A673 (cell line): ENCODE results near the gene KHNYN. TPM values are rescaled to one million over a fixed set of nuclear protein-coding genes. Genes with fewer than 3 reads are reported as not detected.

Experiments used
- BruUV-seq: library from RNA; stranded (reverse); fragments of 400-500 nt; replicated peaks from 2 replicates; lab custom pipeline; 2021; lab: Mats Ljungman, UMichigan
- CTCF ChIA-PET: fragments of 300-600 bp; sonication (Branson Sonifier 250); formaldehyde crosslinking; loops from one replicate; lab custom pipeline; 2022; ENCODE audit warnings: antibody characterized with exemption; lab: Charles Lee
- POLR2A ChIA-PET: fragments of 300-600 bp; sonication (Branson Sonifier 250); formaldehyde crosslinking; loops from one replicate; lab custom pipeline; 2022; ENCODE audit warnings: antibody characterized with exemption; ENCODE audit not compliant: low non-redundant PET; lab: Charles Lee
- DNase-seq: peaks from one replicate; pipeline ENCODE4 v3.0.0-alpha.2; 2015; ENCODE audit warnings: low spot score
- H3K27ac ChIP-seq: fragments of 200-600 bp; sonication (generic); 2 replicates; pipeline ENCODE4 v1.5.1; 2016; ENCODE audit warnings: mixed run types, low read depth, mild to moderate bottlenecking, mixed read lengths, antibody characterized with exemption, low read length; ENCODE audit not compliant: poor library complexity, severe bottlenecking
- H3K27me3 ChIP-seq: fragments of 200-600 bp; sonication (generic); replicated peaks from 2 replicates; pipeline ENCODE4 v1.6.1; 2017; ENCODE audit warnings: mixed run types, low read depth, mild to moderate bottlenecking, mixed read lengths, antibody characterized with exemption, low read length; ENCODE audit not compliant: insufficient read depth, poor library complexity
- H3K36me3 ChIP-seq: fragments of 200-600 bp; sonication (generic); 2 replicates; pipeline ENCODE4 v1.6.1; 2016; ENCODE audit warnings: mixed run types, mild to moderate bottlenecking, mixed read lengths, antibody characterized with exemption, low read length; ENCODE audit not compliant: insufficient read depth, poor library complexity, severe bottlenecking
- H3K4me1 ChIP-seq: fragments of 200-600 bp; sonication (generic); 2 replicates; pipeline ENCODE4 v1.6.1; 2017; ENCODE audit warnings: mixed run types, mild to moderate bottlenecking, mixed read lengths, antibody characterized with exemption, low read length; ENCODE audit not compliant: insufficient read depth, poor library complexity, severe bottlenecking
- H3K4me3 ChIP-seq: fragments of 200-600 bp; sonication (generic); 2 replicates; pipeline ENCODE4 v1.5.1; 2016; ENCODE audit warnings: low read depth, mixed run types, mild to moderate bottlenecking, mixed read lengths, low read length; ENCODE audit not compliant: poor library complexity, severe bottlenecking
- H3K9me3 ChIP-seq: fragments of 200-600 bp; sonication (generic); 2 replicates; pipeline ENCODE4 v1.6.1; 2016; ENCODE audit warnings: mixed run types, low read depth, mild to moderate bottlenecking, mixed read lengths, antibody characterized with exemption, low read length; ENCODE audit not compliant: poor library complexity, severe bottlenecking
- EZH2 ChIP-seq: fragments of 200-600 bp; sonication (generic); IDR thresholded peaks from 2 replicates; pipeline ENCODE4 v1.6.1; 2017; ENCODE audit warnings: borderline replicate concordance, low read depth, mild to moderate bottlenecking, mixed read lengths, antibody characterized with exemption, low read length; ENCODE audit not compliant: poor library complexity, severe bottlenecking
- intact Hi-C: fragments of 100-400 bp; cut with micrococcal nuclease; formaldehyde crosslinking; loops from one replicate; pipeline ENCODE4 v1.10.0; 2022; ENCODE audit not compliant: unreplicated experiment
- total RNA-seq: library from RNA; stranded (reverse); gene quantifications from 2 replicates; pipeline ENCODE4 v1.2.3, GENCODE V29; 2021
- TF ChIP-seq, protein P1 (sequence below): fragments of 300-800, 200-600 bp; sonication (generic); conservative IDR thresholded peaks from 2 replicates; pipeline ENCODE4 v1.5.1; 2017; ENCODE audit warnings: low read depth, mild to moderate bottlenecking, antibody characterized with exemption, low read length, moderate library complexity, mixed read lengths

The KHNYN gene
- total RNA-seq, 1 experiment from 2014 or later = 32.7 TPM

- peaks cover 57% of the 10 kb centered on the region for H3K36me3 ChIP-seq
- DNase-seq = no peak
- no peaks in the 10 kb centered on the region for H3K9me3 ChIP-seq
- peak overlapping the region; percentile 21 for H3K27ac ChIP-seq
- BruUV-seq = no TSS peak
- ChIA-PET POLR2A (interaction anchor here (0.5 kb wide), 1 partner anchor 86 kb away, joined by 9 read pairs; no protein-coding TSS in a partner anchor), CTCF (interaction anchor here (3.6 kb wide), 1 partner anchor 102 kb away, joined by 27 read pairs; no protein-coding TSS in a partner anchor)
- no peaks in the 10 kb centered on the region for H3K27me3 ChIP-seq
- intact Hi-C loops = loop anchor here (10.0 kb wide), 1 partner anchor 420 kb away; no protein-coding TSS in a partner anchor
- no peak overlapping the region for H3K4me3 ChIP-seq
- TF ChIP-seq, protein P1, sequence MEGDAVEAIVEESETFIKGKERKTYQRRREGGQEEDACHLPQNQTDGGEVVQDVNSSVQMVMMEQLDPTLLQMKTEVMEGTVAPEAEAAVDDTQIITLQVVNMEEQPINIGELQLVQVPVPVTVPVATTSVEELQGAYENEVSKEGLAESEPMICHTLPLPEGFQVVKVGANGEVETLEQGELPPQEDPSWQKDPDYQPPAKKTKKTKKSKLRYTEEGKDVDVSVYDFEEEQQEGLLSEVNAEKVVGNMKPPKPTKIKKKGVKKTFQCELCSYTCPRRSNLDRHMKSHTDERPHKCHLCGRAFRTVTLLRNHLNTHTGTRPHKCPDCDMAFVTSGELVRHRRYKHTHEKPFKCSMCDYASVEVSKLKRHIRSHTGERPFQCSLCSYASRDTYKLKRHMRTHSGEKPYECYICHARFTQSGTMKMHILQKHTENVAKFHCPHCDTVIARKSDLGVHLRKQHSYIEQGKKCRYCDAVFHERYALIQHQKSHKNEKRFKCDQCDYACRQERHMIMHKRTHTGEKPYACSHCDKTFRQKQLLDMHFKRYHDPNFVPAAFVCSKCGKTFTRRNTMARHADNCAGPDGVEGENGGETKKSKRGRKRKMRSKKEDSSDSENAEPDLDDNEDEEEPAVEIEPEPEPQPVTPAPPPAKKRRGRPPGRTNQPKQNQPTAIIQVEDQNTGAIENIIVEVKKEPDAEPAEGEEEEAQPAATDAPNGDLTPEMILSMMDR = no peak
- TF ChIP-seq EZH2 = no peak
- peaks cover 19% of the 10 kb centered on the region for H3K4me1 ChIP-seq
Observed at GRCh38 chr14:24434676-24435075, 4.9 kb downstream of the KHNYN start.

- Histone ChIP-seq H3K4me1 (peaks cover 19% of the 10 kb centered on the region), H3K4me3 (no peak overlapping the region), H3K36me3 (peaks cover 63% of the 10 kb centered on the region), H3K27me3 (no peaks in the 10 kb centered on the region), H3K27ac (peak overlapping the region; percentile 21), H3K9me3 (no peaks in the 10 kb centered on the region)
- no peak for TF ChIP-seq EZH2
- TF ChIP-seq, protein P1 = no peak
- intact Hi-C loops = loop anchor here (10.0 kb wide), 1 partner anchor 420 kb away; no protein-coding TSS in a partner anchor
- ChIA-PET POLR2A (interaction anchor here (0.5 kb wide), 1 partner anchor 87 kb away, joined by 9 read pairs; no protein-coding TSS in a partner anchor), CTCF (interaction anchor here (3.6 kb wide), 1 partner anchor 102 kb away, joined by 27 read pairs; no protein-coding TSS in a partner anchor)
- no peak for DNase-seq
- no TSS peak for BruUV-seq
Observed at GRCh38 chr14:24435192-24435810, 5.5 kb downstream of the KHNYN start.

GRCh38 chr14:24435998-24436354 lies 6.2 kb downstream of the KHNYN start:
- H3K36me3 ChIP-seq = peaks cover 70% of the 10 kb centered on the region
- no peak overlapping the region for H3K4me3 ChIP-seq
- peaks cover 19% of the 10 kb centered on the region for H3K4me1 ChIP-seq
- ChIA-PET CTCF (interaction anchor here (0.6 to 3.6 kb wide), 5 partner anchors 13 to 193 kb away, joined by 3 to 27 read pairs (median 5); partner anchors contain the start of gene TINF2), POLR2A (no interaction called here)
- BruUV-seq = no TSS peak
- intact Hi-C loops = loop anchor here (1.0 to 10.0 kb wide), 2 partner anchors 103 to 421 kb away; no protein-coding TSS in a partner anchor
- no peaks in the 10 kb centered on the region for H3K27me3 ChIP-seq
- no peak for DNase-seq
- H3K27ac ChIP-seq = peak overlapping the region; percentile 9
- H3K9me3 ChIP-seq = no peaks in the 10 kb centered on the region
- no peak for TF ChIP-seq EZH2
- TF ChIP-seq, protein P1 = no peak
